HK-2 (cell line): ENCODE results near the gene PPIA.

Source experiments
- DNase-seq: peaks from one replicate; pipeline ENCODE4 v3.0.0-alpha.2; 2018; ENCODE audit not compliant: unreplicated experiment

Gene PPIA

GRCh38 chr7:44796504-44797328 is at the start of gene PPIA:
TSS of gene PPIA (plus strand) at chr7:44796681. CDS start at chr7:44796725, 44 bp downstream.
- DNase-seq: peak; percentile 99

GRCh38 chr7:44748045-44748947 is 48.2 kb upstream of the PPIA start, which contains the start of gene ZMIZ2:
TSS of gene ZMIZ2 (plus strand) at chr7:44748847. CDS start at chr7:44756250, 7,403 bp downstream.
- peak; percentile 98 for DNase-seq

- DNase-seq: peak; percentile 35
These were observed 47.3 kb upstream of the PPIA start for GRCh38 chr7:44748948-44749731.

GRCh38 chr7:44749992-44750391 is 46.5 kb upstream of the PPIA start:
- no peak for DNase-seq

- no peak for DNase-seq
These were observed 46.1 kb upstream of the PPIA start for GRCh38 chr7:44750424-44750823.

GRCh38 chr7:44750921-44751571 is 45.4 kb upstream of the PPIA start:
- DNase-seq: peak; percentile 68

GRCh38 chr7:44752822-44753221 is 43.7 kb upstream of the PPIA start:
- DNase-seq: no peak

- DNase-seq: no peak
These were observed 41.4 kb upstream of the PPIA start for GRCh38 chr7:44754802-44755697.

- DNase-seq: no peak
These were observed 40.5 kb upstream of the PPIA start for GRCh38 chr7:44755698-44756627.

GRCh38 chr7:44756904-44757303 is 39.6 kb upstream of the PPIA start:
- no peak for DNase-seq

- no peak for DNase-seq
These were observed 39.2 kb upstream of the PPIA start for GRCh38 chr7:44757311-44757710.

- DNase-seq: no peak
These were observed 38.7 kb upstream of the PPIA start for GRCh38 chr7:44757739-44758138.

GRCh38 chr7:44759246-44759645 is 37.2 kb upstream of the PPIA start:
- no peak for DNase-seq

- DNase-seq: no peak
These were observed 36.4 kb upstream of the PPIA start for GRCh38 chr7:44760034-44760580.

GRCh38 chr7:44761207-44762161 is 35.0 kb upstream of the PPIA start:
- no peak for DNase-seq

GRCh38 chr7:44762300-44762699 is 34.2 kb upstream of the PPIA start:
- DNase-seq: no peak

GRCh38 chr7:44762726-44763522 is 33.6 kb upstream of the PPIA start:
- no peak for DNase-seq
